ENCODE data around the gene UGP2.

UGP2 gene

DNA sequence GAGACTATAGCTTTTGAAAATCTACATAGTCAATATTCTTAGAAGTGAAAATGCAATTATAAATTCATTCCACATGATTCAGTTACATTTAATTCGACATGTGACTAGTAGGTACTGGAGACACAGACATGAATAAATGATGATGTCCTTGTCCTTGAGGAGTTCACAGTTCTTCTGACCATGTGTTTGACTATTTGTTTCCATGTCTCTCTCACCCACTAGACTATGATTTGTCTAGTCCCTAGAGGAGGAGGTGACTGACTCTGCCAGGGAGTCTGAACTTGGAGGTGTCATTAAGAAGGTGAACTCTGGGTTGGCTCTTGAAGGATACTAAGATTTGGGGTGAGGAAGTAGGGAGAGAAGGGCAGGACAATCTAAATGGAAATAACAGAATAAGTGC lies 20.7 kb upstream of the UGP2 start:
- Histone ChIP-seq H3K36me3 (replicated peaks; ENCODE audit: insufficient read depth, low read length) (no peaks in the 10 kb centered on the region), H4K20me1 (ENCODE audit: insufficient read depth, low read length) (no peaks in the 10 kb centered on the region), H3K9me2 (replicated peaks; ENCODE audit: insufficient read depth, low read length) (no peaks in the 10 kb centered on the region), H3K27me3 (replicated peaks; ENCODE audit: insufficient read depth, low read length) (no peaks in the 10 kb centered on the region), H3K9ac (ENCODE audit: low read length) (no peak overlapping the region), H2AFZ (ENCODE audit: low read length) (no peak overlapping the region), H3K4me3 (ENCODE audit: low read length) (no peak overlapping the region), H3K4me2 (ENCODE audit: low read depth, low read length) (no peak overlapping the region), H3F3A (ENCODE audit: insufficient read depth, low read length) (no peaks in the 10 kb centered on the region), H3K9me3 (replicated peaks; ENCODE audit: insufficient read depth, low read length) (no peaks in the 10 kb centered on the region), H3K79me2 (ENCODE audit: low read length) (no peaks in the 10 kb centered on the region), H3K4me1 (ENCODE audit: low read length) (no peaks in the 10 kb centered on the region), H3K27ac (ENCODE audit: low read length) (no peak overlapping the region)
- no peak for DNase-seq
- TF ChIP-seq EZH2 (optimal IDR thresholded peaks at IDR 0.05; ENCODE audit: low read depth, low read length) (no peak), EZH2phosphoT487 (IDR thresholded peaks at IDR 0.05; ENCODE audit: low read length) (no peak)
- TF ChIP-seq, protein P1, sequence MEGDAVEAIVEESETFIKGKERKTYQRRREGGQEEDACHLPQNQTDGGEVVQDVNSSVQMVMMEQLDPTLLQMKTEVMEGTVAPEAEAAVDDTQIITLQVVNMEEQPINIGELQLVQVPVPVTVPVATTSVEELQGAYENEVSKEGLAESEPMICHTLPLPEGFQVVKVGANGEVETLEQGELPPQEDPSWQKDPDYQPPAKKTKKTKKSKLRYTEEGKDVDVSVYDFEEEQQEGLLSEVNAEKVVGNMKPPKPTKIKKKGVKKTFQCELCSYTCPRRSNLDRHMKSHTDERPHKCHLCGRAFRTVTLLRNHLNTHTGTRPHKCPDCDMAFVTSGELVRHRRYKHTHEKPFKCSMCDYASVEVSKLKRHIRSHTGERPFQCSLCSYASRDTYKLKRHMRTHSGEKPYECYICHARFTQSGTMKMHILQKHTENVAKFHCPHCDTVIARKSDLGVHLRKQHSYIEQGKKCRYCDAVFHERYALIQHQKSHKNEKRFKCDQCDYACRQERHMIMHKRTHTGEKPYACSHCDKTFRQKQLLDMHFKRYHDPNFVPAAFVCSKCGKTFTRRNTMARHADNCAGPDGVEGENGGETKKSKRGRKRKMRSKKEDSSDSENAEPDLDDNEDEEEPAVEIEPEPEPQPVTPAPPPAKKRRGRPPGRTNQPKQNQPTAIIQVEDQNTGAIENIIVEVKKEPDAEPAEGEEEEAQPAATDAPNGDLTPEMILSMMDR (IDR thresholded peaks at IDR 0.05; ENCODE audit: low read length): no peak

DNA sequence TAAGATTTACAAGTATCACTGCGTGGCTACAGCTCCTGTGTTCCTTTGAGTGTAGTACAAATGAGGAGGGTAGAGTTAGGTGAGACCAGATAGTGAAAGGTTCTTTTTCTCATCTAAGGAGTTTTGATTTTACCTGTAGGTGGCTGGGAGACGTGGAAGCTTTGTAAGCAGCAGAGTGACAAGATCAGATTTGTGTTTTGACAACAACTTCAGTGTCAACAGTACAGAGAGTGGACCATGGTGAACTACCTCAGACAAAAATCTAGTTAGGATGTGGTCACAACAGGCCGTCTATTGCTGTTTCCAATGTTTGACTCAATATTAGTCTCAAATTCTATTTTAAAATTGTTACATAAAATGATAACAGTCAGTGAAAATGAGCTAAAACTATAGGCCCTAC lies 20.3 kb upstream of the UGP2 start:
- no peak overlapping the region for H3K27ac ChIP-seq (ENCODE audit: low read length)
- H4K20me1 ChIP-seq (ENCODE audit: insufficient read depth, low read length): no peaks in the 10 kb centered on the region
- no peak overlapping the region for H3K4me2 ChIP-seq (ENCODE audit: low read depth, low read length)
- DNase-seq: no peak
- TF ChIP-seq EZH2 (optimal IDR thresholded peaks at IDR 0.05; ENCODE audit: low read depth, low read length) (no peak), EZH2phosphoT487 (IDR thresholded peaks at IDR 0.05; ENCODE audit: low read length) (no peak)
- TF ChIP-seq, protein P1 (IDR thresholded peaks at IDR 0.05; ENCODE audit: low read length): no peak
- no peaks in the 10 kb centered on the region for H3K79me2 ChIP-seq (ENCODE audit: low read length)
- no peaks in the 10 kb centered on the region for H3K9me2 ChIP-seq (replicated peaks; ENCODE audit: insufficient read depth, low read length)
- H3K9ac ChIP-seq (ENCODE audit: low read length): no peak overlapping the region
- H3F3A ChIP-seq (ENCODE audit: insufficient read depth, low read length): no peaks in the 10 kb centered on the region
- no peak overlapping the region for H3K4me3 ChIP-seq (ENCODE audit: low read length)
- no peaks in the 10 kb centered on the region for H3K27me3 ChIP-seq (replicated peaks; ENCODE audit: insufficient read depth, low read length)
- H3K36me3 ChIP-seq (replicated peaks; ENCODE audit: insufficient read depth, low read length): no peaks in the 10 kb centered on the region
- H3K4me1 ChIP-seq (ENCODE audit: low read length): no peaks in the 10 kb centered on the region
- H2AFZ ChIP-seq (ENCODE audit: low read length): no peak overlapping the region
- no peaks in the 10 kb centered on the region for H3K9me3 ChIP-seq (replicated peaks; ENCODE audit: insufficient read depth, low read length)

DNA sequence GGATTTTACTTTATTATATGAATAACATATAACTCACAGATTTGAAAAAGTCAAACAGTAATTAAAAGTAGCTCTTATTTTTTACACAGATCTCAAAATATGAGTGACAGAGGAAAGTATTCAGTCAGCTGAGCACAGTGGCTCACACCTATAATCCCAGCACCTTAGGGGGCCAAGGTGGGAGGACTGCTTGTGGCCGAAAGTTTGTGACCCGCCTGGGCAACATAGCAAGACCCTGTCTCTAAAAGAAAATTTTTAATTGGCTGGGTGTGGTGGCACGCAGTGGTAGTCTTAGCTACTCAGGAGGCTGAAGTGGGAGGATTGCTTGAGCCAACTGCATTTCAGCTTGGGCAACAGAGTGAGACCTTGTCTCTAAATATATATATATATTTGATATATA lies 19.2 kb upstream of the UGP2 start:
- H3K4me2 ChIP-seq (ENCODE audit: low read depth, low read length): no peak overlapping the region
- H2AFZ ChIP-seq (ENCODE audit: low read length): no peak overlapping the region
- H3K27me3 ChIP-seq (replicated peaks; ENCODE audit: insufficient read depth, low read length): no peaks in the 10 kb centered on the region
- DNase-seq: no peak
- no peak overlapping the region for H3K4me3 ChIP-seq (ENCODE audit: low read length)
- no peaks in the 10 kb centered on the region for H3F3A ChIP-seq (ENCODE audit: insufficient read depth, low read length)
- no peaks in the 10 kb centered on the region for H4K20me1 ChIP-seq (ENCODE audit: insufficient read depth, low read length)
- H3K9ac ChIP-seq (ENCODE audit: low read length): no peak overlapping the region
- H3K4me1 ChIP-seq (ENCODE audit: low read length): peaks cover 5% of the 10 kb centered on the region
- no peaks in the 10 kb centered on the region for H3K9me3 ChIP-seq (replicated peaks; ENCODE audit: insufficient read depth, low read length)
- no peaks in the 10 kb centered on the region for H3K36me3 ChIP-seq (replicated peaks; ENCODE audit: insufficient read depth, low read length)
- TF ChIP-seq, protein P1 (IDR thresholded peaks at IDR 0.05; ENCODE audit: low read length): no peak
- no peak for TF ChIP-seq EZH2phosphoT487 (IDR thresholded peaks at IDR 0.05; ENCODE audit: low read length)
- TF ChIP-seq EZH2 (optimal IDR thresholded peaks at IDR 0.05; ENCODE audit: low read depth, low read length): no peak
- no peaks in the 10 kb centered on the region for H3K9me2 ChIP-seq (replicated peaks; ENCODE audit: insufficient read depth, low read length)
- H3K27ac ChIP-seq (ENCODE audit: low read length): no peak overlapping the region
- H3K79me2 ChIP-seq (ENCODE audit: low read length): no peaks in the 10 kb centered on the region

Measured in MM.1S (cell line).